Choroid plexus epithelial cell (primary cell): ENCODE results near the gene HPCAL1.

Source experiments
- DNase-seq: peaks from one replicate; pipeline ENCODE4 v3.0.0-alpha.2; 2010; ENCODE audit warnings: low read depth
- H3K4me3 ChIP-seq: 2 replicates; pipeline ENCODE4 v1.5.1; 2011; ENCODE audit warnings: low read depth, mild to moderate bottlenecking, control low read depth, low read length, moderate library complexity
- CTCF ChIP-seq: conservative IDR thresholded peaks from 2 replicates; pipeline ENCODE4 v1.5.1; 2011; ENCODE audit warnings: low read depth, mild to moderate bottlenecking, control low read depth, inconsistent platforms, low read length, moderate library complexity

Gene HPCAL1

GRCh38 chr2:10279946-10280463, 22.7 kb upstream of the HPCAL1 start:
- TF ChIP-seq CTCF: no peak
- no peak overlapping the region for H3K4me3 ChIP-seq
- no peak for DNase-seq

- DNase-seq: no peak
These were observed 20.8 kb upstream of the HPCAL1 start for GRCh38 chr2:10281891-10282290.

GRCh38 chr2:10282611-10283105, 20.0 kb upstream of the HPCAL1 start:
- no peak overlapping the region for H3K4me3 ChIP-seq
- DNase-seq: no peak
- TF ChIP-seq CTCF: no peak

More at GRCh38 chr2:10281891-10282290, 20.8 kb upstream of the HPCAL1 start:
- H3K4me3 ChIP-seq: no peak overlapping the region
- TF ChIP-seq CTCF: no peak

- no peak for TF ChIP-seq CTCF
- no peak overlapping the region for H3K4me3 ChIP-seq
- DNase-seq: peak; percentile 51
These were observed 19.3 kb upstream of the HPCAL1 start for GRCh38 chr2:10283106-10284062.

GRCh38 chr2:10284108-10284870, 18.4 kb upstream of the HPCAL1 start:
- no peak overlapping the region for H3K4me3 ChIP-seq
- DNase-seq: no peak
- TF ChIP-seq CTCF: no peak

- DNase-seq: peak; percentile 12
- TF ChIP-seq CTCF: no peak
- H3K4me3 ChIP-seq: no peak overlapping the region
These were observed 17.5 kb upstream of the HPCAL1 start for GRCh38 chr2:10285191-10285555.
